GM19043 (cell line): ENCODE data around the gene MTHFR.

Experiments used
- ATAC-seq: cut with Tn5 transposase; IDR thresholded peaks from one replicate; pipeline ENCODE4 v1.9.1; 2021; ENCODE audit warnings: low read depth; ENCODE audit not compliant: unreplicated experiment

MTHFR gene

GRCh38 chr1:11736746-11737639 lies 68.8 kb downstream of the MTHFR start:
- ATAC-seq = no peak

- peak; percentile 42 for ATAC-seq
Observed at GRCh38 chr1:11735854-11736745, 69.7 kb downstream of the MTHFR start, which contains the start of gene AGTRAP. Gene AGTRAP (plus strand): TSS chr1:11736136. CDS start chr1:11736209, 73 bp downstream.
